SU-DHL-6 (cell line): ENCODE data around the gene MED14.

Source experiments
- CTCF ChIP-seq: fragments of 200-600 bp; sonication (generic); IDR thresholded peaks from one replicate; pipeline ENCODE4 v1.5.1; 2017; ENCODE audit warnings: antibody characterized with exemption, mild to moderate bottlenecking, low read length, moderate library complexity; ENCODE audit not compliant: insufficient read depth, poor library complexity, severe bottlenecking
- EZH2phosphoT487 ChIP-seq: fragments of 200-600 bp; sonication (generic), shearing (Covaris generic); conservative IDR thresholded peaks from 2 replicates; pipeline ENCODE4 v1.6.1; 2018; ENCODE audit warnings: mild to moderate bottlenecking, antibody characterized with exemption, low read length, moderate library complexity, mixed read lengths

GRCh38 chrX:40727581-40728252 is 7.6 kb downstream of the MED14 start:
- TF ChIP-seq CTCF (no peak), EZH2phosphoT487 (no peak)
